ENCODE results near the gene JADE1.

The JADE1 gene

DNA sequence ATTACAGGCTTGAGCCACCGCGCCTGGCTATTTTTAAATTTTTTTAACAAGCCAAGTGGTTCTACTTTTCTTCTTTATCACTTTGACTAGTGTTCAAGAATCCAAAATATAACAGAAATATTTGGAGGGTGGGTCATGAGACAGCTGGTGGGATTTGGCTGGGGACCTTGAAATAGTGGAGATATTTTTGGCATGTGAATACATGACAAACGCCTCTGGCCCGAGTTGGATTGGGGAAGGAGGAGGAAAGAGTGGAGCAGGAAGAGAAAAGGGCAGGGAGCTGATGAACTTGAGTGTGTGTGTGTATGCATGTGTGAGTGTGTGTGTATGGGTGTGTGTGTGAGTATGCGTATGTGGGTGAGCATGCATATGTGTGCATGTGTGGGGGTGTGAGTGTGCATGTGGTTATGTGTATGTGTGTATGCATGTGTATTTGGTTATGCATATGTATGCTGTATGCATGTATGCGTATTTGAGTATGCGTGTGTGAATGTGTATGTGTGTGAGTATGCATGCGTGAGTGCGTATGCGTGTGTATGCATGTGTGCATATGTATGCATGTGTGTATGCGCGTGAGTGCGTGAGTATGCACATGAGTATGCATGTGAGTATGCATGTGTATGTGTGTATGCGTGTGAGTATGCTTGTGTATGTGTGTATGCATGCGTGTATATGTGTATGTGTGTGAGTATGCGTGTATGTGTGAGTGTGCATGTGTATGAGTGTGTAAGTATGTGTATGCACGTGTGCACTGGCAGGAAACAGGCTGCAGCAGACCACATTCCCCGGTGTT, 49.6 kb downstream of the JADE1 start:
- Histone ChIP-seq H4K20me1 (ENCODE audit: low read depth, low read length) (no peaks in the 10 kb centered on the region), H3K27ac (ENCODE audit: low read depth, low read length) (no peak overlapping the region), H3K36me3 (ENCODE audit: low read length) (no peaks in the 10 kb centered on the region; the same call in 1 of the 2 replicates), H3K9me3 (ENCODE audit: insufficient read depth, low read length) (no peaks in the 10 kb centered on the region), H3F3A (ENCODE audit: insufficient read depth) (no peaks in the 10 kb centered on the region), H2AFZ (ENCODE audit: low read depth, low read length, severe bottlenecking) (no peak overlapping the region), H3K9ac (ENCODE audit: low read length) (no peak overlapping the region), H3K4me3 (ENCODE audit: insufficient read depth, low read length, poor library complexity, severe bottlenecking) (no peak overlapping the region), H3K79me2 (ENCODE audit: insufficient read depth, low read length) (no peaks in the 10 kb centered on the region; the same call in 1 of the 2 replicates), H3K27me3 (ENCODE audit: low read length) (no peaks in the 10 kb centered on the region), H3K9me2 (replicated peaks; ENCODE audit: insufficient read depth, low read length) (no peaks in the 10 kb centered on the region), H3K4me2 (ENCODE audit: low read depth, low read length, poor library complexity, severe bottlenecking) (no peak overlapping the region)
- TF ChIP-seq EZH2phosphoT487 (conservative IDR thresholded peaks at IDR 0.05; ENCODE audit: low read length), result no peak
- TF ChIP-seq, protein P1, sequence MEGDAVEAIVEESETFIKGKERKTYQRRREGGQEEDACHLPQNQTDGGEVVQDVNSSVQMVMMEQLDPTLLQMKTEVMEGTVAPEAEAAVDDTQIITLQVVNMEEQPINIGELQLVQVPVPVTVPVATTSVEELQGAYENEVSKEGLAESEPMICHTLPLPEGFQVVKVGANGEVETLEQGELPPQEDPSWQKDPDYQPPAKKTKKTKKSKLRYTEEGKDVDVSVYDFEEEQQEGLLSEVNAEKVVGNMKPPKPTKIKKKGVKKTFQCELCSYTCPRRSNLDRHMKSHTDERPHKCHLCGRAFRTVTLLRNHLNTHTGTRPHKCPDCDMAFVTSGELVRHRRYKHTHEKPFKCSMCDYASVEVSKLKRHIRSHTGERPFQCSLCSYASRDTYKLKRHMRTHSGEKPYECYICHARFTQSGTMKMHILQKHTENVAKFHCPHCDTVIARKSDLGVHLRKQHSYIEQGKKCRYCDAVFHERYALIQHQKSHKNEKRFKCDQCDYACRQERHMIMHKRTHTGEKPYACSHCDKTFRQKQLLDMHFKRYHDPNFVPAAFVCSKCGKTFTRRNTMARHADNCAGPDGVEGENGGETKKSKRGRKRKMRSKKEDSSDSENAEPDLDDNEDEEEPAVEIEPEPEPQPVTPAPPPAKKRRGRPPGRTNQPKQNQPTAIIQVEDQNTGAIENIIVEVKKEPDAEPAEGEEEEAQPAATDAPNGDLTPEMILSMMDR (IDR thresholded peaks at IDR 0.05; ENCODE audit: insufficient read depth, low read length, poor library complexity, severe bottlenecking), result no peak

DNA sequence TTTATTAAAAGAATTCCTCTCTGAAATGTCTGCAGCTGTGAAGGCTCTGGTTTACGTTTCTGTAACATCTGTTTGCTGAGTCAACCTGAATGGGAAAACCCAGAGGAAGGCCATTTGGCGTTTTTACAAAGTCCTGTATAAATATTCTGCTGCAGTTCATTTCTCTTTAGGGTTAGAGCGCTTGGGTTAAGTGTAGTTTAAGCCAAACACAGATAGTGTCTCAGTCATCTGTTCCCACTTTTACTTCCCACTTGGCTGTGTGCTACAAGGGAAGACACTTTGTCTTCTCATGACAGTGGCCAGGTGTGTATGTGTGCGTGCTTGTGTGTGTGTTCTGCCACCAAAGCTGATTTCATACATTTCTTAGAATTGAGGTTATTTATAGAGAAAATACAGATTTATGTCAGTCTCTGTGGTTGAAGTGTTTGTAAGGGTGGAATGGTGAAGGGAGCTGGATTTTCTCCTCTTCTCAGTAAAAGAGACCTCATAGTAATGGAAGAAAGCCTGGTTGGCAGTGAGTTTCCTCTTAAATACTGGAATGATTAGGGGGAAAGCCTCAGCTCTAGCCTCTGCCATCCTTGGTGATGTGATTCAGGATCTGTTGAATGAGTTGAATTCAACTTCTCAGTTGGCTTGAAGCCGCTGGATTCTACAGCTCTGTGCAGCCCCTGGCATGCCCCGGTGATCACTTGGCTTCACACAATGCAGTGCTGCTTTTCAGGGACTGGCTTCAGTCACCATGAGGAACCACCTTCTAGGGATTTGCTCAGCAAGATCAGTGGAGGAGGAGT, 50.6 kb downstream of the JADE1 start:
- no peak overlapping the region for H3K4me2 ChIP-seq (ENCODE audit: low read depth, low read length, poor library complexity, severe bottlenecking)
- H2AFZ ChIP-seq (ENCODE audit: low read depth, low read length, severe bottlenecking), result no peak overlapping the region
- no peaks in the 10 kb centered on the region; the same call in 1 of the 2 replicates for H3K79me2 ChIP-seq (ENCODE audit: insufficient read depth, low read length)
- no peak for TF ChIP-seq EZH2phosphoT487 (conservative IDR thresholded peaks at IDR 0.05; ENCODE audit: low read length)
- TF ChIP-seq, protein P1 (IDR thresholded peaks at IDR 0.05; ENCODE audit: insufficient read depth, low read length, poor library complexity, severe bottlenecking), result no peak
- no peak overlapping the region for H3K4me3 ChIP-seq (ENCODE audit: insufficient read depth, low read length, poor library complexity, severe bottlenecking)
- H3K36me3 ChIP-seq (ENCODE audit: low read length), result no peaks in the 10 kb centered on the region; the same call in 1 of the 2 replicates
- no peaks in the 10 kb centered on the region for H3F3A ChIP-seq (ENCODE audit: insufficient read depth)
- H4K20me1 ChIP-seq (ENCODE audit: low read depth, low read length), result no peaks in the 10 kb centered on the region
- H3K9me3 ChIP-seq (ENCODE audit: insufficient read depth, low read length), result no peaks in the 10 kb centered on the region
- H3K9ac ChIP-seq (ENCODE audit: low read length), result no peak overlapping the region
- no peak overlapping the region for H3K27ac ChIP-seq (ENCODE audit: low read depth, low read length)
- H3K9me2 ChIP-seq (replicated peaks; ENCODE audit: insufficient read depth, low read length), result no peaks in the 10 kb centered on the region
- no peaks in the 10 kb centered on the region for H3K27me3 ChIP-seq (ENCODE audit: low read length)

GRCh38 chr4:128861856-128862518, 52.5 kb downstream of the JADE1 start:
- Histone ChIP-seq H3F3A (ENCODE audit: insufficient read depth) (no peaks in the 10 kb centered on the region), H3K27ac (ENCODE audit: low read depth, low read length) (peak overlapping the region; percentile 37; the same call in 1 of the 2 replicates), H3K79me2 (ENCODE audit: insufficient read depth, low read length) (no peaks in the 10 kb centered on the region; the same call in 1 of the 2 replicates), H3K27me3 (ENCODE audit: low read length) (no peaks in the 10 kb centered on the region), H4K20me1 (ENCODE audit: low read depth, low read length) (no peaks in the 10 kb centered on the region), H3K9me2 (replicated peaks; ENCODE audit: insufficient read depth, low read length) (no peaks in the 10 kb centered on the region), H3K9ac (ENCODE audit: low read length) (no peak overlapping the region), H3K9me3 (ENCODE audit: insufficient read depth, low read length) (no peaks in the 10 kb centered on the region), H3K36me3 (ENCODE audit: low read length) (no peaks in the 10 kb centered on the region; the same call in 1 of the 2 replicates), H3K4me2 (ENCODE audit: low read depth, low read length, poor library complexity, severe bottlenecking) (no peak overlapping the region), H3K4me3 (ENCODE audit: insufficient read depth, low read length, poor library complexity, severe bottlenecking) (no peak overlapping the region), H2AFZ (ENCODE audit: low read depth, low read length, severe bottlenecking) (no peak overlapping the region)
- TF ChIP-seq, protein P1 (IDR thresholded peaks at IDR 0.05; ENCODE audit: insufficient read depth, low read length, poor library complexity, severe bottlenecking), result no peak
- TF ChIP-seq EZH2phosphoT487 (conservative IDR thresholded peaks at IDR 0.05; ENCODE audit: low read length), result no peak
